Measurements from ENCODE around the gene PRM1. TPM values are rescaled to one million over a fixed set of nuclear protein-coding genes. Genes with fewer than 3 reads are reported as not detected.

PRM1 gene
- total RNA-seq, 4 donors from 2014 or later, result not detected

GRCh38 chr16:11283820-11284248 lies 2.7 kb upstream of the PRM1 start:
- TF ChIP-seq POLR2A (IDR thresholded peaks at IDR 0.05), result no peak
- no peak for TF ChIP-seq EP300 (IDR thresholded peaks at IDR 0.05)
- TF ChIP-seq POLR2AphosphoS5 (IDR thresholded peaks at IDR 0.05), result no peak
- TF ChIP-seq CTCF (IDR thresholded peaks at IDR 0.05), result no peak
- DNase-seq (ENCODE audit: low spot score in 2 of 2), result no peak
- Histone ChIP-seq H3K4me3 (no peak overlapping the region), H3K9me3 (no peaks in the 10 kb centered on the region), H3K36me3 (no peaks in the 10 kb centered on the region), H3K4me1 (no peaks in the 10 kb centered on the region), H3K27me3 (no peaks in the 10 kb centered on the region), H3K27ac (no peak overlapping the region)
- WGBS, result 62% methylated on average over 4 of the region's 4 CpGs

GRCh38 chr16:11278681-11279628 lies 2.2 kb downstream of the PRM1 start:
- WGBS, result 87% methylated on average over 7 of the region's 7 CpGs
- H3K36me3 ChIP-seq, result no peaks in the 10 kb centered on the region
- H3K4me1 ChIP-seq, result no peaks in the 10 kb centered on the region
- TF ChIP-seq CTCF (IDR thresholded peaks at IDR 0.05) (no peak), POLR2AphosphoS5 (IDR thresholded peaks at IDR 0.05) (no peak), EP300 (IDR thresholded peaks at IDR 0.05) (no peak), POLR2A (IDR thresholded peaks at IDR 0.05) (no peak)
- no peak for DNase-seq (ENCODE audit: low spot score in 2 of 2)
- no peak overlapping the region for H3K4me3 ChIP-seq
- no peak overlapping the region for H3K27ac ChIP-seq
- no peaks in the 10 kb centered on the region for H3K9me3 ChIP-seq
- H3K27me3 ChIP-seq, result no peaks in the 10 kb centered on the region

- TF ChIP-seq EP300 (IDR thresholded peaks at IDR 0.05) (no peak), CTCF (IDR thresholded peaks at IDR 0.05) (no peak), POLR2A (IDR thresholded peaks at IDR 0.05) (no peak), POLR2AphosphoS5 (IDR thresholded peaks at IDR 0.05) (no peak)
- Histone ChIP-seq H3K27ac (no peak overlapping the region), H3K27me3 (no peaks in the 10 kb centered on the region), H3K4me3 (no peak overlapping the region), H3K36me3 (no peaks in the 10 kb centered on the region), H3K4me1 (peaks cover 4% of the 10 kb centered on the region), H3K9me3 (no peaks in the 10 kb centered on the region)
- no peak for DNase-seq (ENCODE audit: low spot score in 2 of 2)
- WGBS, result 85% methylated on average over 12 of the region's 12 CpGs
These were observed 3.4 kb downstream of the PRM1 start for GRCh38 chr16:11277607-11278337.

GRCh38 chr16:11276896-11277593 lies 4.1 kb downstream of the PRM1 start:
- H3K9me3 ChIP-seq, result no peaks in the 10 kb centered on the region

More at GRCh38 chr16:11276896-11277593, 4.1 kb downstream of the PRM1 start:
- Histone ChIP-seq H3K27me3 (no peaks in the 10 kb centered on the region), H3K4me1 (peaks cover 8% of the 10 kb centered on the region), H3K27ac (no peak overlapping the region), H3K36me3 (no peaks in the 10 kb centered on the region), H3K4me3 (no peak overlapping the region)
- TF ChIP-seq EP300 (IDR thresholded peaks at IDR 0.05), result no peak
- TF ChIP-seq POLR2AphosphoS5 (IDR thresholded peaks at IDR 0.05), result no peak
- no peak for TF ChIP-seq POLR2A (IDR thresholded peaks at IDR 0.05)
- TF ChIP-seq CTCF (IDR thresholded peaks at IDR 0.05), result no peak
- DNase-seq (ENCODE audit: low spot score in 2 of 2), result no peak
- whole genome bisulfite sequencing, result 84% methylated on average over 11 of the region's 11 CpGs

Measured in suprapubic skin (tissue), 4 donors.